Subcutaneous abdominal adipose tissue (tissue), 5 donors: Measurements from ENCODE around the gene ALDOC.

Source experiments
- H3K27ac ChIP-seq: one replicate; pipeline ENCODE4 v1.7.0; 2013; ENCODE audit warnings: low read depth, mild to moderate bottlenecking, inconsistent platforms, low read length, moderate library complexity
- H3K27me3 ChIP-seq, 5 donors: one replicate each; pipeline ENCODE4 v1.7.0; 2013; ENCODE audit warnings: low read length in 5 of 5, inconsistent platforms in 1 of 5; ENCODE audit not compliant: control insufficient read depth in 5 of 5, insufficient read depth in 4 of 5
- H3K36me3 ChIP-seq, 5 donors: one replicate each; pipeline ENCODE4 v1.7.0; 2013; ENCODE audit warnings: low read length in 5 of 5; ENCODE audit not compliant: control insufficient read depth in 5 of 5, insufficient read depth in 5 of 5
- H3K4me1 ChIP-seq, 5 donors: one replicate each; pipeline ENCODE4 v1.7.0; 2013; ENCODE audit warnings: low read length in 5 of 5, mild to moderate bottlenecking in 3 of 5, moderate library complexity in 1 of 5; ENCODE audit not compliant: control insufficient read depth in 5 of 5, insufficient read depth in 5 of 5
- H3K4me3 ChIP-seq, 5 donors: one replicate each; pipeline ENCODE4 v1.7.0; 2013; ENCODE audit warnings: low read length in 5 of 5, low read depth in 1 of 5
- H3K9ac ChIP-seq, 5 donors: one replicate each; pipeline ENCODE4 v1.7.0; 2013; ENCODE audit warnings: low read length in 5 of 5, mild to moderate bottlenecking in 4 of 5, moderate library complexity in 3 of 5
- H3K9me3 ChIP-seq, 5 donors: one replicate each; pipeline ENCODE4 v1.7.0; 2013; ENCODE audit warnings: low read length in 5 of 5; ENCODE audit not compliant: control insufficient read depth in 5 of 5
- donor health status: healthy.
- donor health status: healthy.
- donor health status: healthy.
- donor health status: healthy.
- donor health status: healthy.

The ALDOC gene

GRCh38 chr17:28573966-28574480 is 2.7 kb downstream of the ALDOC start:
- H3K9me3 ChIP-seq: no peaks in the 10 kb centered on the region
- H3K27me3 ChIP-seq: no peaks in the 10 kb centered on the region
- H3K4me3 ChIP-seq: no peak overlapping the region
- H3K36me3 ChIP-seq: peaks cover 0 to 10% (median 0%) of the 10 kb centered on the region in 5 donors
- H3K4me1 ChIP-seq: peaks cover 7 to 54% (median 48%) of the 10 kb centered on the region in 5 donors
- no peak overlapping the region for H3K27ac ChIP-seq
- H3K9ac ChIP-seq: no peak overlapping the region

GRCh38 chr17:28573521-28573920 is 3.2 kb downstream of the ALDOC start:
- Histone ChIP-seq H3K4me3 (no peak overlapping the region), H3K4me1 (peaks cover 7 to 54% (median 48%) of the 10 kb centered on the region in 5 donors)

GRCh38 chr17:28573040-28573380 is 3.7 kb downstream of the ALDOC start:
- Histone ChIP-seq H3K27me3 (no peaks in the 10 kb centered on the region), H3K9ac (no peak overlapping the region), H3K9me3 (no peaks in the 10 kb centered on the region), H3K36me3 (peaks cover 0 to 7% (median 0%) of the 10 kb centered on the region in 5 donors), H3K27ac (no peak overlapping the region), H3K4me3 (no peak overlapping the region), H3K4me1 (peaks cover 7 to 54% (median 49%) of the 10 kb centered on the region in 5 donors)

More at GRCh38 chr17:28573521-28573920, 3.2 kb downstream of the ALDOC start:
- Histone ChIP-seq H3K9ac (no peak overlapping the region), H3K9me3 (no peaks in the 10 kb centered on the region), H3K27me3 (no peaks in the 10 kb centered on the region), H3K36me3 (peaks cover 0 to 7% (median 0%) of the 10 kb centered on the region in 5 donors), H3K27ac (no peak overlapping the region)

GRCh38 chr17:28572259-28573039 is 4.2 kb downstream of the ALDOC start:
- Histone ChIP-seq H3K4me1 (peaks cover 7 to 54% (median 54%) of the 10 kb centered on the region in 5 donors), H3K36me3 (peaks cover 0 to 7% (median 0%) of the 10 kb centered on the region in 5 donors), H3K27ac (peak overlapping the region; percentile 78), H3K9me3 (no peaks in the 10 kb centered on the region), H3K9ac (peak overlapping the region in 4 of 5 donors; percentile 8 to 90 (median 46)), H3K4me3 (peak overlapping the region; percentile 83 to 98 (median 92)), H3K27me3 (no peaks in the 10 kb centered on the region)

GRCh38 chr17:28571361-28572122 is 5.2 kb downstream of the ALDOC start, which contains the start of gene PIGS:
Gene PIGS (minus strand): TSS chr17:28571524. CDS start chr17:28571496, 28 bp downstream.
- Histone ChIP-seq H3K9ac (peak within 1 kb of the TSS; percentile 48 to 94 (median 90)), H3K27ac (peak within 1 kb of the TSS; percentile 78), H3K27me3 (no peaks in the 10 kb centered on the region), H3K9me3 (no peaks in the 10 kb centered on the region), H3K4me1 (peaks cover 7 to 49% (median 44%) of the 10 kb centered on the region in 5 donors), H3K4me3 (peak within 1 kb of the TSS; percentile 83 to 98 (median 92)), H3K36me3 (peaks cover 0 to 7% (median 0%) of the 10 kb centered on the region in 5 donors)

GRCh38 chr17:28570716-28571360 is 5.9 kb downstream of the ALDOC start:
- peaks cover 0 to 7% (median 0%) of the 10 kb centered on the region in 5 donors for H3K36me3 ChIP-seq
- H3K9ac ChIP-seq: peak overlapping the region; percentile 48 to 94 (median 90)
- peaks cover 7 to 45% (median 40%) of the 10 kb centered on the region in 5 donors for H3K4me1 ChIP-seq
- no peaks in the 10 kb centered on the region for H3K9me3 ChIP-seq
- H3K4me3 ChIP-seq: peak overlapping the region; percentile 67 to 98 (median 92)
- peak overlapping the region; percentile 78 for H3K27ac ChIP-seq
- H3K27me3 ChIP-seq: no peaks in the 10 kb centered on the region

- Histone ChIP-seq H3K9me3 (no peaks in the 10 kb centered on the region), H3K27me3 (no peaks in the 10 kb centered on the region), H3K27ac (peak overlapping the region; percentile 7), H3K4me3 (no peak overlapping the region), H3K4me1 (peaks cover 5 to 37% (median 32%) of the 10 kb centered on the region in 5 donors), H3K36me3 (peaks cover 0 to 6% (median 0%) of the 10 kb centered on the region in 5 donors), H3K9ac (peak overlapping the region in 1 of 5 donors; percentile 60)
These were observed 7.2 kb downstream of the ALDOC start for GRCh38 chr17:28569446-28569845.

- Histone ChIP-seq H3K9me3 (no peaks in the 10 kb centered on the region), H3K9ac (no peak overlapping the region), H3K27me3 (no peaks in the 10 kb centered on the region), H3K4me3 (no peak overlapping the region), H3K27ac (no peak overlapping the region), H3K4me1 (peaks cover 5 to 47% (median 43%) of the 10 kb centered on the region in 5 donors), H3K36me3 (peaks cover 0 to 13% (median 8%) of the 10 kb centered on the region in 5 donors)
These were observed 9.1 kb downstream of the ALDOC start for GRCh38 chr17:28567604-28568003.

- Histone ChIP-seq H3K4me3 (no peak overlapping the region), H3K9ac (no peak overlapping the region), H3K4me1 (peaks cover 0 to 28% (median 20%) of the 10 kb centered on the region in 5 donors), H3K36me3 (peaks cover 2 to 47% (median 27%) of the 10 kb centered on the region in 5 donors), H3K27me3 (no peaks in the 10 kb centered on the region), H3K27ac (peak overlapping the region; percentile 40), H3K9me3 (no peaks in the 10 kb centered on the region)
These were observed 13.2 kb downstream of the ALDOC start for GRCh38 chr17:28563475-28563874.
